ENCODE measurements around the gene EMC8.

Gene EMC8

DNA sequence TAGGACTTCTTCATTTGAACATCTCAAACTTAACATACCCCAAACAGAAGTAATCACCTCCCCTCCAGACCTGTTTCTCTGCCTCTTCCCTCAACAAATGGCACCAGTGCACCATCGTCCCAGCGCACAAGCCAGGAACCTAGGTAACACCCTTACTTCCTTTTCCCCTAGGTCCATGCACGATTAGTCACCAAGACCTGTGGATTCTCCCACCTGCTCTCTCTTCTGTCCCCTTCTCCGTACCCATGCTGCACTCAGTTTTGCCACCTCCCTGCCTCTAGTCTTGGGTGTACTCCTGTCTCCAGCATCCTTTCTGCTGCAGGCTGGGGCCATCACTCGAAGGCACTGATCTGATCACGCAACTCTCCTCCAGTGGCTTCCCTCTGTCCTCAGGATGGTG lies 3.2 kb downstream of the EMC8 start:
- TF ChIP-seq, protein P1, sequence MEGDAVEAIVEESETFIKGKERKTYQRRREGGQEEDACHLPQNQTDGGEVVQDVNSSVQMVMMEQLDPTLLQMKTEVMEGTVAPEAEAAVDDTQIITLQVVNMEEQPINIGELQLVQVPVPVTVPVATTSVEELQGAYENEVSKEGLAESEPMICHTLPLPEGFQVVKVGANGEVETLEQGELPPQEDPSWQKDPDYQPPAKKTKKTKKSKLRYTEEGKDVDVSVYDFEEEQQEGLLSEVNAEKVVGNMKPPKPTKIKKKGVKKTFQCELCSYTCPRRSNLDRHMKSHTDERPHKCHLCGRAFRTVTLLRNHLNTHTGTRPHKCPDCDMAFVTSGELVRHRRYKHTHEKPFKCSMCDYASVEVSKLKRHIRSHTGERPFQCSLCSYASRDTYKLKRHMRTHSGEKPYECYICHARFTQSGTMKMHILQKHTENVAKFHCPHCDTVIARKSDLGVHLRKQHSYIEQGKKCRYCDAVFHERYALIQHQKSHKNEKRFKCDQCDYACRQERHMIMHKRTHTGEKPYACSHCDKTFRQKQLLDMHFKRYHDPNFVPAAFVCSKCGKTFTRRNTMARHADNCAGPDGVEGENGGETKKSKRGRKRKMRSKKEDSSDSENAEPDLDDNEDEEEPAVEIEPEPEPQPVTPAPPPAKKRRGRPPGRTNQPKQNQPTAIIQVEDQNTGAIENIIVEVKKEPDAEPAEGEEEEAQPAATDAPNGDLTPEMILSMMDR (IDR thresholded peaks at IDR 0.05): no peak

DNA sequence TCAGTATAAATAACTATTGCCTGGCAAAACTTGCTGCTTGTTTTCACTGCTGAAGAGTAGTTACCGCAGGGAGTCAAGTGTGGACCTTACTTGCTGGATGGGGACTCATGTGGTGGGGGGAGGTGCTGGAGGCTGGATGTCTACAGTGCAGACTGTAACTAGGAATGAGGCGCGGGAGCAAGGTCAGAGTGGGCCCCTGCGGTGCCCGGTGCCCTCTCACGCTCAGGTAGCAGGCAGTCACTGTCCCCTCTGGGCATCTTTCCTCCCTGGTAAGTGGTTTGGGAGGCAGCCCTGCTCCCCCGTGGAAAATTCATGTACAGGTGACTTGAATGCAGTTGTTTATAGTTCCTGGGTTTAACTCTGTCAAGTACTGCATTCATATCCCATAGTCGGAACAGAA lies 4.6 kb downstream of the EMC8 start:
- TF ChIP-seq, protein P1 (IDR thresholded peaks at IDR 0.05): no peak

DNA sequence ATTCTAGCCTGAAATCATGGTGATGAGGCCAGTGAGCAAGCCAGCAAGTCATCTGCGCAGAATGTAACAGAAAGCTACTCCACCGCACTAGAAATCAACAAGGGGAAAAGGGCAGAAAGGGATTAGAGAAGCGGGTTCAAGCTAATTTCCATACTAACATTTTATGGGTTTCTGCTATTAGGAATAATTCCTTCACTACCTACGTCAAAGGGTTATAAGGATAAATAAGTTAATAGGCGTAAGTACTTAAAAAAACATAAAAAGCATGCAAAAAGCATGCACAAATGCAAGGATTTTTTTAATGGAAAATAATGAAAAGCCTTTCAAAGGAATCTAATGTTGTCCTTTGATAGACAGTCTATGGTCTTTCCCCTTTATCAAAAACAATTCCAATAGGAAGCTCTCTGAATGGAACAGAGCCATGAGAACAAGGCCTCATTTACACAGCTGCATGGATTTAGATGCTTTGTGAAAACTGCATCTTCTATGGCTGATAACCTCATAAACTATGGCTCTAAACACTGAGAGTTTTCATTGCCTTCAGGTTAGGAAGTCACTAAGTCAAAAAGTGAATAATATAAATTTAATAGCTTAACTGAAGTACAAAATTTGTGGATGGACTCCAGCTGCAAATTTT lies 5.6 kb downstream of the EMC8 start:
- TF ChIP-seq, protein P1 (IDR thresholded peaks at IDR 0.05): no peak

DNA sequence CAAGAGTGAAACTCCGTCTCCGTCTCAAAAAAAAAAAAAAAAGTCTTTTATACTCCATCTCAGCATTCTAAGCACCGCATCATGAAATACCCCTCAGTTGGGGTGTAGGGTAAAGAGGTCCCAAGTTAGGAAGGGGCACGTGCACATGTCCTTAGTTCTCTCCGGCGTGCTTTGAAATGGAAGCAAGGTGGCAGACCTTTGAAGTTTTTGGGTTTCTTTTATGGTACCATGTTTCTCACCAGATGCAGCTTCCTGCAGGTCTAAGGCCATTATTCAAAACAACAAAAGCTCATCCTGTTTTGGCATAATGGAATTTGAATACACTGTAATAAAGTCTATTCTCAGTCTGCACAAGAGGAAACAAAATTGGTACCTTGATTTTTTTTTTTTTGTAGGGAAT lies 9.6 kb downstream of the EMC8 start:
- TF ChIP-seq, protein P1 (IDR thresholded peaks at IDR 0.05): no peak

DNA sequence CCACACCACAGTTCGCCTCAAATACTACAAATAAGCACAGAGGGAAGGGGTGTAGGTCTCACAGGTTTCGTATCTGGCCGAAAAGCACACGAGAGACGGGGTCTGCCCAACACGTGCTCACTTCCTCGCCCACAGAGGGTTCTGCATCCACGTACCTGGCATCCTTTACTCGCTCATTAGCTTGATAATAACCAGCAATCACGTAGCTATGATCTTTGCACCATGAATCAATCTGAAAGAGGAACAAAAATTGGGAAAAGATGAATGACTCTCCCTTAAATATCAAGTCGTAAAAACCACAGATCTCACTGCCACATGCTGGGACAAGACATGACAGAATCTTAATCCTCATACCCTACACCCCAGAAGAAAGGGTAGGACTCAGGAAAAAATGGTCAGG lies 10.5 kb downstream of the EMC8 start:
- TF ChIP-seq, protein P1 (IDR thresholded peaks at IDR 0.05): no peak

DNA sequence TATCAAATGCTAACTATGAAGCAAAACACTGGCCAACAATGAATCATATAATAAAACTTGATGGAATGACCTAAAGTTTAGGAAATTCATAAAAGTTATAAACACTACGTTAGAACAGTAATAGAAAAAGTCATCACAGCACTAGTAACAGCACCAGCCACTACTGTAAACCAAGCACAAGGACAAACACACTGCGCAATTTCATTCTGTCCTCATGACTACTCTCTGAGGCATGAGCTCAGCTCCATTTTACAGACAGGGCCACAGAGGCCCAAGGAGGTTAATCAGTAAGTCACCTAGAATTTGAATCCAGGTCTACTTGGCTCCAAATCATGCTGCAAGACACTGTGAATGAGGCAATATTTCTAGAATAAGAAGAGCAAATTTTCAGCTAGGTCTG lies 13.4 kb downstream of the EMC8 start:
- TF ChIP-seq, protein P1 (IDR thresholded peaks at IDR 0.05): no peak

DNA sequence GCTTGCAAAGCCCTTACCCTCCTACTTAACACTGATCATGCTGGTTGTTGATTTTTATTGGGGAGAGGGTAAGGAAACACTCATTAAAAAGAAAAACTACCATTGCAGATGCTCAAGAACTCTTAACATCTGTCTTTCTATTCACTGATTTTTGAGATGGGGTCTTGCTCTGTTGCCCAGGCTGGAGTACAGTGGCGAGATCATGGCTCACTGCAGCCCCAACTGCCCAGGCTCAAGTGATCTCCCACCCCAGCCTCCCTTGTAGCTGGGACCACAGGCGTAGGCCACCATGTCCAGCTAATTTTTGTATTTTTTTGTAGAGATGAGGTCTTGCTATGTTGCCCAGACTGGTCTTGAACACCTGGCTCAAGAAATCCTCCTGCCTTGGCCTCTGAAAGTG lies 14.5 kb downstream of the EMC8 start:
- TF ChIP-seq, protein P1 (IDR thresholded peaks at IDR 0.05): no peak

DNA sequence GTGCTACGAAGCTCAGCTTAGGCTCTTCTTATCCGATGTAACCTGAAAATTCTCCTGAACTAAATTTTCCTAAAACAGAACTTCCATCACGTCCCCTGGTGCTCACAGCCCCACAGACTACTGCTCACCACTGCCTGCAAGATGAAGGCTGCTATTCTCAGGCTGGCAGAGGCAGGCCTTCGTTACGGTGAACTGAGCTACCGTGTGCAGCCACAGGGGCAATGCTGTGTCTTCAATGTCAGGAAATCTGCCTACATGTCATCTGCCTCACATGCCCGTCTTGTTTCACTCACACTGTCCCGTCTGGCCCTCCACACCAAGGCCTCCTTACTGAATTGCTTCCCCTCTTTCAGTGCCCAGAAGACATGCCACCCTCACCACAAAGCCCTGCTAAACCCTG lies 15.9 kb downstream of the EMC8 start:
- TF ChIP-seq, protein P1 (IDR thresholded peaks at IDR 0.05): no peak

Data from LNCAP (cell line).